ENCODE measurements around the gene MYL6B. TPM values are rescaled to one million over a fixed set of nuclear protein-coding genes. Genes with fewer than 3 reads are reported as not detected.

Gene MYL6B
- total and polyA plus RNA-seq, 2 experiments from 2014 or later = 96.9 to 164 TPM

DNA sequence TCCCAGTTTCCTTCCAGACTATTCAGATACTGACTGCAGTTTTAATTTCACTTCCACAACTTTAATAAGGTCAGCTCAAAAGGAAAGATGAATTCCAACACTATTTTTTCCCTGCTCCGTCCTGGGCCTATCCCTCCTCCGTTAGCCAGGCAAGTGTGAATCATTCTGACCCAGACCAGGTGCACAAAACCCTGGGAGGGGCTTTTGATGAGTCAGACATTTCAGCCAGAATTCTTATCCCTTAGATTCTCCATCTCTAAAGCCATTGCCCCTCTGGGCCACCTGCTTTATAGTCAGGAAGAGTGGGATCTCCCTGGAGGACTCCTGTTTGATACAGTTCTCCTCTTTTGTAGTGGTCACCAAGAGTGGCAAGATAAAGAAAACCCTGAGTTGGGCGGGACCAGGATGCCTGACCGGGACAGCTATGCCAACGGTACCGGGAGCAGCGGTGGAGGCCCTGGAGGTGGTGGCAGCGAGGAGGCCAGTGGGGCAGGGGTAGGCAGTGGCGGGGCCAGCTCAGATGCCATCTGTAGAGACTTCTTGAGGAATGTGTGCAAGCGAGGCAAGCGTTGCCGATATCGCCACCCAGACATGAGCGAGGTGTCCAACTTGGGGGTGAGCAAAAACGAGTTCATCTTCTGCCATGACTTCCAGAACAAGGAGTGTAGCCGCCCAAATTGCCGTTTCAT lies 32.1 kb upstream of the MYL6B start (continued):
- no peak for TF ChIP-seq POLR2AphosphoS5 (IDR thresholded peaks at IDR 0.05; ENCODE audit: low read depth)
- no peak for TF ChIP-seq CREB1 (CRISPR knock-in tag; IDR thresholded peaks at IDR 0.05; ENCODE audit: low read depth)
- no peak for TF ChIP-seq JUNB (IDR thresholded peaks at IDR 0.05; ENCODE audit: unreplicated experiment)
- TF ChIP-seq EZH2phosphoT487 (IDR thresholded peaks at IDR 0.05; ENCODE audit: unreplicated experiment) = no peak
- TF ChIP-seq STAT1 (IDR thresholded peaks at IDR 0.05; ENCODE audit: unreplicated experiment) = no peak
- TF ChIP-seq ZNF331 (CRISPR knock-in tag; IDR thresholded peaks at IDR 0.05; ENCODE audit: low read depth) = no peak
- no peak for TF ChIP-seq EZH2 (IDR thresholded peaks at IDR 0.05; ENCODE audit: low read depth, unreplicated experiment)

DNA sequence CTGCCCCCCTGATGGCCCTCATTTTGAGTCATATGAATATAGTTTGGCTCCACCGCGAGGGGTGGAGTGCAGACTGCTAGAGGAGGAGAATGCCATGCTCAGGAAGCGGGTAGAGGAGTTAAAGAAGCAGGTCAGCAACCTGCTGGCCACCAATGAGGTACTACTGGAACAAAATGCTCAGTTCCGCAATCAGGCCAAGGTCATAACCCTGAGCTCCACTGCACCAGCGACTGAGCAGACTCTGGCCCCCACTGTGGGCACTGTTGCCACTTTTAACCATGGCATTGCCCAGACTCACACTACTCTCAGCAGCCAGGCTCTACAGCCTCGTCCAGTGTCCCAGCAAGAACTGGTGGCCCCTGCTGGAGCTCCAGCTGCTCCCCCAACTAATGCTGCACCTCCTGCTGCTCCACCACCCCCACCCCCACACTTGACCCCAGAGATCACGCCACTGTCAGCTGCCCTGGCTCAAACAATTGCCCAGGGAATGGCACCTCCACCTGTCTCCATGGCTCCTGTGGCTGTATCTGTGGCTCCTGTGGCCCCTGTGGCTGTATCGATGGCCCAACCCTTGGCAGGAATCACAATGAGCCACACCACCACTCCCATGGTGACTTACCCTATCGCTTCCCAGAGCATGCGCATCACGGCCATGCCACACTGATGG lies 31.1 kb upstream of the MYL6B start:
- Histone ChIP-seq H3F3A (replicated peaks; ENCODE audit: low read depth) (peaks cover 20% of the 10 kb centered on the region), H3K27ac (ENCODE audit: low read depth) (no peak overlapping the region), H2AFZ (no peak overlapping the region), H3K36me3 (ENCODE audit: insufficient read depth) (peaks cover 4% of the 10 kb centered on the region; the same call in 1 of the 2 replicates), H3K4me2 (no peak overlapping the region), H4K20me1 (replicated peaks; ENCODE audit: insufficient read depth) (no peaks in the 10 kb centered on the region), H3K27me3 (ENCODE audit: insufficient read depth) (no peaks in the 10 kb centered on the region), H3K4me3 (no peak overlapping the region), H3K9me2 (ENCODE audit: insufficient read depth) (no peaks in the 10 kb centered on the region), H3K4me1 (ENCODE audit: insufficient read depth) (peaks cover 10% of the 10 kb centered on the region), H3K79me2 (replicated peaks; ENCODE audit: insufficient read depth) (peaks cover 12% of the 10 kb centered on the region)
- Mint-ChIP-seq H3K9me3 (peaks cover 6% of the 10 kb centered on the region; the same call in 2 of the 3 replicates), H3K27me3 (ENCODE audit: insufficient read depth, low read depth, poor library complexity) (peaks cover 19% of the 10 kb centered on the region), H3K4me1 (peaks cover 21% of the 10 kb centered on the region), H3K4me3 (no peak overlapping the region; the same call in 2 of the 3 replicates), H3K27ac (no peak overlapping the region), H3K36me3 (ENCODE audit: low read depth) (peaks cover 33% of the 10 kb centered on the region)
- TF ChIP-seq CREB1 (CRISPR knock-in tag; IDR thresholded peaks at IDR 0.05; ENCODE audit: low read depth) (no peak), JUNB (IDR thresholded peaks at IDR 0.05; ENCODE audit: unreplicated experiment) (no peak), EZH2 (IDR thresholded peaks at IDR 0.05; ENCODE audit: low read depth, unreplicated experiment) (no peak), ZNF331 (CRISPR knock-in tag; IDR thresholded peaks at IDR 0.05; ENCODE audit: low read depth) (no peak), REST (IDR thresholded peaks at IDR 0.05; ENCODE audit: unreplicated experiment) (no peak), STAT1 (IDR thresholded peaks at IDR 0.05; ENCODE audit: unreplicated experiment) (no peak), ZNF114 (CRISPR knock-in tag; IDR thresholded peaks at IDR 0.05) (no peak)
- ATAC-seq (no peak), DNase-seq (ENCODE audit: low spot score) (no peak)

Measured in GM23338 (cell line).